ENCODE data around the gene IGBP1.

IGBP1 gene

GRCh38 chrX:70133303-70134115, at the start of gene IGBP1:
Gene IGBP1 (plus strand): TSS chrX:70133447. CDS start chrX:70133948, 501 bp downstream.
- Histone ChIP-seq H3K27me3 (ENCODE audit: insufficient read depth, low read length, poor library complexity, severe bottlenecking) (no peaks in the 10 kb centered on the region), H3K36me3 (ENCODE audit: insufficient read depth, low read length) (no peaks in the 10 kb centered on the region), H2AFZ (ENCODE audit: low read length) (peak within 1 kb of the TSS; percentile 93), H3K4me1 (ENCODE audit: insufficient read depth, low read length, poor library complexity, severe bottlenecking) (peaks cover 29% of the 10 kb centered on the region), H3K4me2 (ENCODE audit: low read depth, low read length, poor library complexity, severe bottlenecking) (peak within 1 kb of the TSS; percentile 97), H3K4me3 (ENCODE audit: low read length, poor library complexity, severe bottlenecking) (peak within 1 kb of the TSS; percentile 98), H3K9ac (ENCODE audit: low read depth, low read length, poor library complexity, severe bottlenecking) (peak within 1 kb of the TSS; percentile 93), H3K9me2 (replicated peaks; ENCODE audit: low read depth, low read length) (no peaks in the 10 kb centered on the region), H3K9me3 (ENCODE audit: insufficient read depth, low read depth, low read length) (no peaks in the 10 kb centered on the region), H4K20me1 (ENCODE audit: insufficient read depth, low read length, poor library complexity, severe bottlenecking) (peaks cover 16% of the 10 kb centered on the region), H3K79me2 (ENCODE audit: insufficient read depth, low read length) (peaks cover 30% of the 10 kb centered on the region), H3F3A (ENCODE audit: low read depth) (0 out of 2 replicates have a peak, but pooled peaks cover 2% of the 10 kb centered on the region)
- TF ChIP-seq EZH2phosphoT487 (IDR thresholded peaks at IDR 0.05; ENCODE audit: borderline replicate concordance) (no peak), CTCF (conservative IDR thresholded peaks at IDR 0.05; ENCODE audit: low read length) (peak; percentile 58)

GRCh38 chrX:70084592-70085240, 48.5 kb upstream of the IGBP1 start:
- no peaks in the 10 kb centered on the region for H3K9me2 ChIP-seq (replicated peaks; ENCODE audit: low read depth, low read length)
- no peak overlapping the region for H3K4me2 ChIP-seq (ENCODE audit: low read depth, low read length, poor library complexity, severe bottlenecking)
- H4K20me1 ChIP-seq (ENCODE audit: insufficient read depth, low read length, poor library complexity, severe bottlenecking) = no peaks in the 10 kb centered on the region
- H3K4me1 ChIP-seq (ENCODE audit: insufficient read depth, low read length, poor library complexity, severe bottlenecking) = no peaks in the 10 kb centered on the region
- no peaks in the 10 kb centered on the region for H3K79me2 ChIP-seq (ENCODE audit: insufficient read depth, low read length)
- no peaks in the 10 kb centered on the region for H3F3A ChIP-seq (ENCODE audit: low read depth)
- H2AFZ ChIP-seq (ENCODE audit: low read length) = no peak overlapping the region
- no peaks in the 10 kb centered on the region for H3K27me3 ChIP-seq (ENCODE audit: insufficient read depth, low read length, poor library complexity, severe bottlenecking)
- no peak overlapping the region for H3K4me3 ChIP-seq (ENCODE audit: low read length, poor library complexity, severe bottlenecking)
- no peaks in the 10 kb centered on the region for H3K9me3 ChIP-seq (ENCODE audit: insufficient read depth, low read depth, low read length)
- H3K9ac ChIP-seq (ENCODE audit: low read depth, low read length, poor library complexity, severe bottlenecking) = no peak overlapping the region
- TF ChIP-seq CTCF (conservative IDR thresholded peaks at IDR 0.05; ENCODE audit: low read length) (no peak), EZH2phosphoT487 (IDR thresholded peaks at IDR 0.05; ENCODE audit: borderline replicate concordance) (no peak)
- H3K36me3 ChIP-seq (ENCODE audit: insufficient read depth, low read length) = no peaks in the 10 kb centered on the region

- H3K9me2 ChIP-seq (replicated peaks; ENCODE audit: low read depth, low read length) = no peaks in the 10 kb centered on the region
- no peak for TF ChIP-seq CTCF (conservative IDR thresholded peaks at IDR 0.05; ENCODE audit: low read length)
- TF ChIP-seq EZH2phosphoT487 (IDR thresholded peaks at IDR 0.05; ENCODE audit: borderline replicate concordance) = no peak
- H3K79me2 ChIP-seq (ENCODE audit: insufficient read depth, low read length) = no peaks in the 10 kb centered on the region
- H2AFZ ChIP-seq (ENCODE audit: low read length) = no peak overlapping the region
- no peaks in the 10 kb centered on the region for H3K36me3 ChIP-seq (ENCODE audit: insufficient read depth, low read length)
- H3K9ac ChIP-seq (ENCODE audit: low read depth, low read length, poor library complexity, severe bottlenecking) = no peak overlapping the region
- H3F3A ChIP-seq (ENCODE audit: low read depth) = no peaks in the 10 kb centered on the region
- H3K4me2 ChIP-seq (ENCODE audit: low read depth, low read length, poor library complexity, severe bottlenecking) = no peak overlapping the region
- H3K4me1 ChIP-seq (ENCODE audit: insufficient read depth, low read length, poor library complexity, severe bottlenecking) = no peaks in the 10 kb centered on the region
- no peaks in the 10 kb centered on the region for H4K20me1 ChIP-seq (ENCODE audit: insufficient read depth, low read length, poor library complexity, severe bottlenecking)
- H3K4me3 ChIP-seq (ENCODE audit: low read length, poor library complexity, severe bottlenecking) = no peak overlapping the region
- H3K27me3 ChIP-seq (ENCODE audit: insufficient read depth, low read length, poor library complexity, severe bottlenecking) = no peaks in the 10 kb centered on the region
- no peaks in the 10 kb centered on the region for H3K9me3 ChIP-seq (ENCODE audit: insufficient read depth, low read depth, low read length)
These were observed 45.2 kb upstream of the IGBP1 start for GRCh38 chrX:70087857-70088630.
